HL-60 (cell line): Measurements from ENCODE around the gene TRIB2.

ENCODE experiments used
- GABPA ChIP-seq: IDR thresholded peaks from 2 replicates; pipeline ENCODE4 v1.6.1; 2012; ENCODE audit warnings: low read depth
- POLR2AphosphoS5 ChIP-seq: IDR thresholded peaks from 2 replicates; pipeline ENCODE4 v1.6.1; 2012; ENCODE audit warnings: low read depth
- SPI1 ChIP-seq: IDR thresholded peaks from 2 replicates; pipeline ENCODE4 v1.6.1; 2012; ENCODE audit warnings: low read depth, mild to moderate bottlenecking, borderline replicate concordance
- TF ChIP-seq, protein P1 (sequence below): IDR thresholded peaks from one replicate; pipeline ENCODE4 v1.5.1; 2011; ENCODE audit warnings: low read length, control low read depth, inconsistent platforms; ENCODE audit not compliant: insufficient read depth
- TF ChIP-seq, protein P2 (sequence below): IDR thresholded peaks from 2 replicates; pipeline ENCODE4 v1.6.1; 2012; ENCODE audit warnings: low read depth; ENCODE audit not compliant: insufficient replicate concordance

DNA sequence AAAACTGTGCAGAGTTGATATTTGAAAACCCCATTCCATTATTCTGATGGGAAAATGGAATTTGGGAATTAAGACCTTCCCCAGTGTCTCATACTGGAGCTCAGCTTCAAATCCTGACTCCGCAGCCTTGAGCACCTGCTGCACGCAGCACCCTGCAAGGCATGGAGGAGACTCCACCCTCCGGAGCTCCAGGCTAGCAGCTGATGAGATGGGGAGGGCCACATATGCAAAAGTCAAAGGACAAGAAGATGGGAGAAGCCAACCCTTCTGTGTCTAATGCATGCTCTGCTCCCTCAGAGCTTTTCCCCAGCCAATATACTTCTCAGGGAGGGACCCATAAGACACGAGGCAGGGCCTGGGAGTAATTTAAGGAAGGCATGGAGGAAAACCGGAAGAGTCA lies 34.7 kb upstream of the TRIB2 start:
- TF ChIP-seq, protein P1, sequence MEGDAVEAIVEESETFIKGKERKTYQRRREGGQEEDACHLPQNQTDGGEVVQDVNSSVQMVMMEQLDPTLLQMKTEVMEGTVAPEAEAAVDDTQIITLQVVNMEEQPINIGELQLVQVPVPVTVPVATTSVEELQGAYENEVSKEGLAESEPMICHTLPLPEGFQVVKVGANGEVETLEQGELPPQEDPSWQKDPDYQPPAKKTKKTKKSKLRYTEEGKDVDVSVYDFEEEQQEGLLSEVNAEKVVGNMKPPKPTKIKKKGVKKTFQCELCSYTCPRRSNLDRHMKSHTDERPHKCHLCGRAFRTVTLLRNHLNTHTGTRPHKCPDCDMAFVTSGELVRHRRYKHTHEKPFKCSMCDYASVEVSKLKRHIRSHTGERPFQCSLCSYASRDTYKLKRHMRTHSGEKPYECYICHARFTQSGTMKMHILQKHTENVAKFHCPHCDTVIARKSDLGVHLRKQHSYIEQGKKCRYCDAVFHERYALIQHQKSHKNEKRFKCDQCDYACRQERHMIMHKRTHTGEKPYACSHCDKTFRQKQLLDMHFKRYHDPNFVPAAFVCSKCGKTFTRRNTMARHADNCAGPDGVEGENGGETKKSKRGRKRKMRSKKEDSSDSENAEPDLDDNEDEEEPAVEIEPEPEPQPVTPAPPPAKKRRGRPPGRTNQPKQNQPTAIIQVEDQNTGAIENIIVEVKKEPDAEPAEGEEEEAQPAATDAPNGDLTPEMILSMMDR: no peak
- TF ChIP-seq GABPA (no peak), POLR2AphosphoS5 (no peak), SPI1 (no peak)
- TF ChIP-seq, protein P2, sequence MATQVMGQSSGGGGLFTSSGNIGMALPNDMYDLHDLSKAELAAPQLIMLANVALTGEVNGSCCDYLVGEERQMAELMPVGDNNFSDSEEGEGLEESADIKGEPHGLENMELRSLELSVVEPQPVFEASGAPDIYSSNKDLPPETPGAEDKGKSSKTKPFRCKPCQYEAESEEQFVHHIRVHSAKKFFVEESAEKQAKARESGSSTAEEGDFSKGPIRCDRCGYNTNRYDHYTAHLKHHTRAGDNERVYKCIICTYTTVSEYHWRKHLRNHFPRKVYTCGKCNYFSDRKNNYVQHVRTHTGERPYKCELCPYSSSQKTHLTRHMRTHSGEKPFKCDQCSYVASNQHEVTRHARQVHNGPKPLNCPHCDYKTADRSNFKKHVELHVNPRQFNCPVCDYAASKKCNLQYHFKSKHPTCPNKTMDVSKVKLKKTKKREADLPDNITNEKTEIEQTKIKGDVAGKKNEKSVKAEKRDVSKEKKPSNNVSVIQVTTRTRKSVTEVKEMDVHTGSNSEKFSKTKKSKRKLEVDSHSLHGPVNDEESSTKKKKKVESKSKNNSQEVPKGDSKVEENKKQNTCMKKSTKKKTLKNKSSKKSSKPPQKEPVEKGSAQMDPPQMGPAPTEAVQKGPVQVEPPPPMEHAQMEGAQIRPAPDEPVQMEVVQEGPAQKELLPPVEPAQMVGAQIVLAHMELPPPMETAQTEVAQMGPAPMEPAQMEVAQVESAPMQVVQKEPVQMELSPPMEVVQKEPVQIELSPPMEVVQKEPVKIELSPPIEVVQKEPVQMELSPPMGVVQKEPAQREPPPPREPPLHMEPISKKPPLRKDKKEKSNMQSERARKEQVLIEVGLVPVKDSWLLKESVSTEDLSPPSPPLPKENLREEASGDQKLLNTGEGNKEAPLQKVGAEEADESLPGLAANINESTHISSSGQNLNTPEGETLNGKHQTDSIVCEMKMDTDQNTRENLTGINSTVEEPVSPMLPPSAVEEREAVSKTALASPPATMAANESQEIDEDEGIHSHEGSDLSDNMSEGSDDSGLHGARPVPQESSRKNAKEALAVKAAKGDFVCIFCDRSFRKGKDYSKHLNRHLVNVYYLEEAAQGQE: no peak
